HG03175 (cell line): Measurements from ENCODE around the gene HAL.

ENCODE experiments used
- ATAC-seq: cut with Tn5 transposase; IDR thresholded peaks from one replicate; pipeline ENCODE4 v1.9.1; 2021; ENCODE audit warnings: mild to moderate bottlenecking, moderate library complexity; ENCODE audit not compliant: unreplicated experiment

Gene HAL

DNA sequence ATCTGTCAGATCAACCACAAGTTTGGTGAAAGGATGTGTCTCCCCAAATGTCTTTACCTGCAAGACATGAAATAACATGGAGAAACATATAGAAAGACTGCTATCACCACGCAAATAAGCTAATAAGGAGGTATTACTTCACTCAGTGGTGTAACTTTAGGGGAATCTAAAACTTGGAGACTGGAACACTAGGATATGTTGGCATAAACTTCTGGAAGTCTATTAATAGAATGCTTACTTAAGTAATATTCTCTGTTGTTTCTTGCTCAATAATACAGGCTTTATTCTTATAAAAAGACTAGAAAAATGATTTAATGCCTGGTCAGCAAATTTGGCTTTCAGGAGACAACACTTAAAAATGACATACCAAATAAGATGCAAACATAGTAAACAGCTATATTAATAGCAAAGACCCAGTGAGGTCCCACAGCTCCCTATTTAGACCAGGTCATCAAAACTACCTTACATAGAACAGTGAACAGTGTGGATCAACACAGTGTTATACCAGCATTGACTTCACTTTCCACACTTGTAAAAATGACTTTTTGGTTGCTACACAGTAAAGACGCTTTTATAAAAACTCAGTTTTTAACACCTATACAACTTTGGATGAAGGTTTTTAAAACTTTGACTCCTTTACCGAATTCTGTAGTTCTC is 18.9 kb upstream of the HAL start:
- no peak for ATAC-seq

DNA sequence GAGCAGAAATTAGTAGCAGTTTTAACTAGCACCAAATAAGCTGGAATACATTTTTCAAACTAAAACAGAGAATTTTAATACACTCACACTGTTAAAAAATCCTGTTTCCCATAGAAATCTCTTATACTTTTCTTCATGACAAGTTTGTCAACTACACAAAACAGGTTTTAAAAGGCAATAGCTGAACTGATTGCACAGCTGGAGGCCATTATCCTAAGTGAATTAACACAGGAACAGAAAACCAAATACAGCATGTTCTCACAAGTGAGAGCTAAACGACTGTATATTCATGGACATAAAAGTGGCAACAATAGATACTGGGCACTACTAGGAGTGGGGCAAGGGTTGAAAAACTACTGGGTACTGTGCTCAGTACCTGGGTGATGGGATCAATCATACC is 11.6 kb upstream of the HAL start:
- ATAC-seq = no peak

DNA sequence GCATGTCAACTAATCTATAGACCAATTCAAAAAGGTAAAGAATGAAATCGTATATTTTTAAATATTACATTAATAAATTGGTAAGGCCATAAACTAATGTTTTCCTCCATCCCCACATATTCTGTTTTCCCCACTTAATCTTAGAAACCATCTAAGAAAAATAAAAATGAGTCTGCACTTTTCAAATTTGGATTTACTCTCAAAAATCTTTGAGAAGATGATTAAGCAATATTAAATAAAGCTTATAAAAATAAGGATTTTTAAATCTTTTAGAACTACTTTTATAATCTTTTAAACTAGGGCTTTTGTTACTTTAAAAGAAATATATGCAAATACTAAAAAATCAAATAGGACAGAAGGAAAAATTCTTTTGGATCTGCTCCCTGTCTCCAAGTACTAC is 10.6 kb upstream of the HAL start:
- no peak for ATAC-seq

DNA sequence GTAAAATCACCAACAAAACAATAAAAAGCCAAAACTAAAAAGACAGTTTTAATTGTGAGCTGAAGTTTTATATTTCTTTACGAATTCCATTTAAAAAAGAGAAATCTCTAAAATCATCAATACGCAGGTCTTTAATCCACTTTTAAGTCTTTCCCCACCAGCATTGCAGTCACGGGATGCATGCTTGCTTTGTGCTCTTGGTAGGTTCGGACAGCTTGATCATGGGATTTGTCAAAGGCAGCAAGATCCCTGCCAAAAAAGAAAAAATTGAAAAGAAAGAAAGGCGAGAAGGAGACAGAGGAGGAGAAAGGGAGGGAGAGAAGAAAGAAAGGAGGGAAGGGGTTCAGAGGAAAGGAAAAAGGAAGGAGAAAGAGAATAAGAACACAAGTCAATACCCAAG is 4.7 kb upstream of the HAL start:
- no peak for ATAC-seq

- ATAC-seq = no peak
These were observed 3.3 kb upstream of the HAL start for GRCh38 chr12:95999484-95999883.

GRCh38 chr12:95998611-95999286 is 2.6 kb upstream of the HAL start:
- peak; percentile 97 for ATAC-seq

DNA sequence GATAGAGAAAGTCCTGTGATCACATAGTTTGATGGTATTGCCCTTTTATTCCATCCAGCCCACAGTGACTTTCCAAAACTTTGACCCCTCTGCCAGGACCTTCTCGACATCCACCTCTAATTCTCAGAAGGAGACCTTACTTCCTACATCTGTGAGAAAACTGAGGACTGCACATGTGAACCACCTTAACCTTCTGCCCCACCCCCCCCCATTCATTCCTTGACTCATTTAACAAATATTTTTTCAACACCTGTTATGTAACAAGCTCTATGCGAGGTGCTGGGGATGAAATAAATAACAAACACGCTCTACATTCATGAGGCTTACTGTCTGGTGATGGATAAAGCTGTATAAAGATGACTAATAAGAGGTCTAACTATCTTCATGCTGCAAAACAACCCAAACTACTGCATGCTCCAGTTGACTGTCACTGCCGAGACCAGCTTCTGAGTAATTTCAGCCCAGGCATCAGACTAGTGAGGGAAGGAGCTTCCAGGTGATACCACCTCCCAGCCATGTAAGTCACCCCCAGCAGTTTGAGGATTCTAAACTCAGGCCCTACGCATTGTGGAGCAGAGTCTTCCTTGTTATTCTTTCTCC is 1.9 kb upstream of the HAL start:
- no peak for ATAC-seq

- ATAC-seq = no peak
These were observed 1.1 kb upstream of the HAL start for GRCh38 chr12:95997276-95997675.

GRCh38 chr12:95995238-95996031 is 709 bp downstream of the HAL start:
- ATAC-seq = no peak

GRCh38 chr12:95994476-95994875 is 1.7 kb downstream of the HAL start:
- no peak for ATAC-seq

- no peak for ATAC-seq
These were observed 2.2 kb downstream of the HAL start for GRCh38 chr12:95993907-95994306.

GRCh38 chr12:95990136-95990535 is 6.0 kb downstream of the HAL start:
- no peak for ATAC-seq

- ATAC-seq = no peak
These were observed 6.5 kb downstream of the HAL start for GRCh38 chr12:95989504-95990123.

DNA sequence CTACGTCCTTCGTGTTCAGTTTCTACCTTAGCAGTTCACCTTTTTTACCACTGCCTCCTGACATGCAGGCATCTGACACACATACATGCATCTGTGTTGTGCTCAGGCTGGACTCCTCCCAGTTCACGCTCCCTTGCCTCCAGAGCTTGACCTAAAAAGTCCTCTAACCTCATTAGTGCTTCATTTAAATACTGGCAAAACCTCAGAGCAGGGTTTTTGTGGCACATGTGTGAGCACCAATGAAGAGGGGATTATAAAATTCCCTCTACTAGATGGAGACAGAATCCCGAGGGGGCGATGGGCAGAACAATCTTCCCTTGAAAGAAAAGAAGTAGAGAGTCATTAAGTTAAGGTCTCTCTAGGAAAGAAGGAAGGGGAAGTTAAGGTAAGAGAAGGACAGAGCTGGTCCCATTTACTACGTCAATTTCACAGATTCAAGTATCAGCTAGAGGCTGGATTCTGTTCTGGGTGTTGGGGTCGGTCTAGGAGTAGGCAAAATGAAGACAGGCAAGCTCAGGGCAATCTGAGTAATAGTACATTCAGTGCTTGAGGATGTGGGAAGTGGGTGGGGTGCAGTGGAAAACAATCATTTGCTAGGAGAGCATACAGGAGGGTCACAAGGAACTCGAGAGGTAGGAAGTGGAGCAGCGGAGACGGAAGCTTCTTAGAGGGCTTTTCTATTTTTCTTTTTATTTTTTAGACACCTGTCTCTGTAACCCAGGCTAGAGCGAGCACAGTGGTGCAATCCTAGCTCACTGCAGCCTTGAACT is 7.5 kb downstream of the HAL start:
- no peak for ATAC-seq

GRCh38 chr12:95986635-95987570 is 9.2 kb downstream of the HAL start:
- no peak for ATAC-seq

GRCh38 chr12:95984682-95985081 is 11.5 kb downstream of the HAL start:
- ATAC-seq = no peak

GRCh38 chr12:95982602-95983001 is 13.5 kb downstream of the HAL start:
- ATAC-seq = no peak

GRCh38 chr12:95980437-95980836 is 15.7 kb downstream of the HAL start:
- no peak for ATAC-seq

- ATAC-seq = no peak
These were observed 17.4 kb downstream of the HAL start for GRCh38 chr12:95978774-95979173.
